SK-N-SH treated with all-trans-retinoic acid at 6 μM for 48 hours (cell line): ENCODE measurements around the gene HPCAL1.

Experiments used
- ESRRG ChIP-seq: fragments of 250-450 bp; sonication (Bioruptor Pico); IDR thresholded peaks from 2 replicates; pipeline ENCODE4 v1.6.1; 2021; ENCODE audit warnings: mild to moderate bottlenecking
- TF ChIP-seq, protein P1 (sequence below): fragments of 250-450 bp; sonication (Bioruptor Pico); IDR thresholded peaks from 2 replicates; pipeline ENCODE4 v1.5.1; 2020; ENCODE audit warnings: low read depth, mild to moderate bottlenecking, moderate library complexity
- TF ChIP-seq, protein P2 (sequence below): fragments of 250-450 bp; sonication (Bioruptor Pico); IDR thresholded peaks from 2 replicates; pipeline ENCODE4 v1.5.0; 2020; ENCODE audit warnings: mild to moderate bottlenecking, moderate library complexity

DNA sequence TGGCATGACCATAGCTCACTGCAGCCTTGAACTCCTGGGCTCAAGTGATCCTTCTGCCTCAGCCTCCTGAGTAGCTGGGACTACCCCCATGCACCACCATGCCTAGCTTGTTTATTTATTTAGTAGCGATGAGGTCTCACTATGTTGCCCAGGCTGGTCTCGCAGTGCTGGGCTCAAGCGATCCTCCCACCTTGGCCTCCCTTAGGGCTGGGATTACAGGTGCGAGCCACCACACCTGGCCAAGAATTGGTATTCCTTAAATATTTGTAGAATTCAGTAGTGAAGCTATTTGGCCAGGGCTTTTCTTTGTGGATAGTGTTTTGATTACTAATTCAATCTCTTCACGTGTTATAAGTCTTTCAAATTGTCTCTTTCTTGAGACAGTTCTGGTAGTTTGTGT, 89.4 kb downstream of the HPCAL1 start:
- TF ChIP-seq, protein P1, sequence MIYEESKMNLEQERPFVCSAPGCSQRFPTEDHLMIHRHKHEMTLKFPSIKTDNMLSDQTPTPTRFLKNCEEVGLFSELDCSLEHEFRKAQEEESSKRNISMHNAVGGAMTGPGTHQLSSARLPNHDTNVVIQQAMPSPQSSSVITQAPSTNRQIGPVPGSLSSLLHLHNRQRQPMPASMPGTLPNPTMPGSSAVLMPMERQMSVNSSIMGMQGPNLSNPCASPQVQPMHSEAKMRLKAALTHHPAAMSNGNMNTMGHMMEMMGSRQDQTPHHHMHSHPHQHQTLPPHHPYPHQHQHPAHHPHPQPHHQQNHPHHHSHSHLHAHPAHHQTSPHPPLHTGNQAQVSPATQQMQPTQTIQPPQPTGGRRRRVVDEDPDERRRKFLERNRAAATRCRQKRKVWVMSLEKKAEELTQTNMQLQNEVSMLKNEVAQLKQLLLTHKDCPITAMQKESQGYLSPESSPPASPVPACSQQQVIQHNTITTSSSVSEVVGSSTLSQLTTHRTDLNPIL (CRISPR knock-in tag) = no peak
- TF ChIP-seq, protein P2, sequence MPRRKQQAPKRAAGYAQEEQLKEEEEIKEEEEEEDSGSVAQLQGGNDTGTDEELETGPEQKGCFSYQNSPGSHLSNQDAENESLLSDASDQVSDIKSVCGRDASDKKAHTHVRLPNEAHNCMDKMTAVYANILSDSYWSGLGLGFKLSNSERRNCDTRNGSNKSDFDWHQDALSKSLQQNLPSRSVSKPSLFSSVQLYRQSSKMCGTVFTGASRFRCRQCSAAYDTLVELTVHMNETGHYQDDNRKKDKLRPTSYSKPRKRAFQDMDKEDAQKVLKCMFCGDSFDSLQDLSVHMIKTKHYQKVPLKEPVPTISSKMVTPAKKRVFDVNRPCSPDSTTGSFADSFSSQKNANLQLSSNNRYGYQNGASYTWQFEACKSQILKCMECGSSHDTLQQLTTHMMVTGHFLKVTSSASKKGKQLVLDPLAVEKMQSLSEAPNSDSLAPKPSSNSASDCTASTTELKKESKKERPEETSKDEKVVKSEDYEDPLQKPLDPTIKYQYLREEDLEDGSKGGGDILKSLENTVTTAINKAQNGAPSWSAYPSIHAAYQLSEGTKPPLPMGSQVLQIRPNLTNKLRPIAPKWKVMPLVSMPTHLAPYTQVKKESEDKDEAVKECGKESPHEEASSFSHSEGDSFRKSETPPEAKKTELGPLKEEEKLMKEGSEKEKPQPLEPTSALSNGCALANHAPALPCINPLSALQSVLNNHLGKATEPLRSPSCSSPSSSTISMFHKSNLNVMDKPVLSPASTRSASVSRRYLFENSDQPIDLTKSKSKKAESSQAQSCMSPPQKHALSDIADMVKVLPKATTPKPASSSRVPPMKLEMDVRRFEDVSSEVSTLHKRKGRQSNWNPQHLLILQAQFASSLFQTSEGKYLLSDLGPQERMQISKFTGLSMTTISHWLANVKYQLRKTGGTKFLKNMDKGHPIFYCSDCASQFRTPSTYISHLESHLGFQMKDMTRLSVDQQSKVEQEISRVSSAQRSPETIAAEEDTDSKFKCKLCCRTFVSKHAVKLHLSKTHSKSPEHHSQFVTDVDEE (CRISPR knock-in tag) = no peak
- no peak for TF ChIP-seq ESRRG
